Smooth muscle cell of trachea (primary cell): ENCODE data around the gene YY1. TPM values are rescaled to one million over a fixed set of nuclear protein-coding genes. Genes with fewer than 3 reads are reported as not detected.

ENCODE experiments used
- total RNA-seq: library from RNA; depleted of rRNA; stranded (reverse); fragments of >200 nt; gene quantifications from 2 replicates; pipeline ENCODE4 v1.2.1, GENCODE V29; 2014

YY1 gene
- total RNA-seq, result 39.7 and 50.0 TPM in 2 replicates

DNA sequence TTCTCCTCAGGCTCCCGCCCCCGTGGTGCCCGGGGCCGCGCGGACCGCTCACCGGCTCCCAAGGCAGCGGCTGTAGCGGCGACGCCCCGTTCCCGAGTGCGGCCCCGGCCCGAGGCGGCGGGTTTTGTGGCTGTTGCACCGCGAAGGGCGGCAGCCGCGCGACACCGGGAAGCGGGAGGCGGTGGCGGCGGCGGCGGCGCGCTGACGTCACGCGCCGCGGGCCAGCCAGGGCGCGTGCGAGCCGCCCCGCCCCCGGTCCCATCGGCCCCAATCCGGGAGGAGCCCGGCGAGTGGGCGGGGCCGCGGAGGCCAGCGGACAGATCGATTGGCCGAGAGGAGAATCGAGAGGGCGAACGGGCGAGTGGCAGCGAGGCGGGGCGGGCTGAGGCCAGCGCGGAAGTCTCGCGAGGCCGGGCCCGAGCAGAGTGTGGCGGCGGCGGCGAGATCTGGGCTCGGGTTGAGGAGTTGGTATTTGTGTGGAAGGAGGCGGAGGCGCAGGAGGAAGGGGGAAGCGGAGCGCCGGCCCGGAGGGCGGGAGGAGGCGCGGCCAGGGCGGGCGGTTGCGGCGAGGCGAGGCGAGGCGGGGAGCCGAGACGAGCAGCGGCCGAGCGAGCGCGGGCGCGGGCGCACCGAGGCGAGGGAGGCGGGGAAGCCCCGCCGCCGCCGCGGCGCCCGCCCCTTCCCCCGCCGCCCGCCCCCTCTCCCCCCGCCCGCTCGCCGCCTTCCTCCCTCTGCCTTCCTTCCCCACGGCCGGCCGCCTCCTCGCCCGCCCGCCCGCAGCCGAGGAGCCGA lies at the start of gene YY1:
TSS of gene YY1 (plus strand) at position 726 of the 792 bp plus-strand sequence. CDS start 101 bp downstream, outside the sequence.

DNA sequence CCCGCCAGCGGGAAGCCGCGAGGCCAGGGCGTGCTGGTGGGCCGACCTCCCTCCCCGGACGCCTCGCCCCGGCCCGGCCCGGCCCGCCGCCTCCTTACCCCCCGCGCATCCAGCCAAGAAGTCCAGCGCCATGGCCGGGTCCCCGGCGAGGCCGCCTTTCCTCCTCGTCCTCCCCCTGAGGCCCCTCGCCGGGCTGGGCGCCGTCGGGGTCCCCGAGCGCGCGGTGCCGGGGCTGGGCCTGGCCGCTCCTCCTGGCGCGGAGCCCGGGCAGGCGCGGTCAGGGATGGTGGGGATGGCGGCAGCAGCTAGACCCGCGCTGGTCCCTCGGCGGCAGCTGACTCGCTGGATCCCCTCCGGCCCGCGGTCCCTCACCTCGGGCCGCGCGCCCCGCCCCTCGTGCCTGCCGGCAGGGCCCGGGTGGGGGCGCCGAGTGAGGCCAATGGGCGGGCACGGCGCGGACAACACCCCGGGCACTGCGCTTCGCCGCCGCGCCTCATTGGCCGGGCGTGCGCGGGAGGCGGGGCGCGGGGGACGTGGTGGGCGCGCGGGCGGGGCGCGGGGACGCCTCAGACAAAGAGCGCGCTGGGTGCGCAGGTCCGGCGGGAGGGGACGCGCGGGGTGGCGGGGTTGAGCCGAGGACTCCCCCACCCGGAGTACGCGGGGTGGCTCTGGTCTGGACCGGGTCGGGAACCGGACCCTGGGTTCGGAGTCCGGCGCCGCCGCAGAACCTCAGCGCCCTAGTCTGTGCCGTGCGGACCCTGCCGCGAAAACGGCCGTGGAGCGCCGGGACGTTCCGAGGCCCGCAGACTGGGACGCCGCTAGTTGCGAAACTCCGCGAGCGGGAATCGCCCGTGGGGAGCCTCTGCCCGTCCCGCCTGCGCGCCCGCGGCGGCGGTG lies 67.4 kb downstream of the YY1 start, which contains the start of gene SLC25A29:
TSS of gene SLC25A29 (minus strand) at position 344 of the 897 bp plus-strand sequence. CDS start at position 132, 212 bp downstream.

DNA sequence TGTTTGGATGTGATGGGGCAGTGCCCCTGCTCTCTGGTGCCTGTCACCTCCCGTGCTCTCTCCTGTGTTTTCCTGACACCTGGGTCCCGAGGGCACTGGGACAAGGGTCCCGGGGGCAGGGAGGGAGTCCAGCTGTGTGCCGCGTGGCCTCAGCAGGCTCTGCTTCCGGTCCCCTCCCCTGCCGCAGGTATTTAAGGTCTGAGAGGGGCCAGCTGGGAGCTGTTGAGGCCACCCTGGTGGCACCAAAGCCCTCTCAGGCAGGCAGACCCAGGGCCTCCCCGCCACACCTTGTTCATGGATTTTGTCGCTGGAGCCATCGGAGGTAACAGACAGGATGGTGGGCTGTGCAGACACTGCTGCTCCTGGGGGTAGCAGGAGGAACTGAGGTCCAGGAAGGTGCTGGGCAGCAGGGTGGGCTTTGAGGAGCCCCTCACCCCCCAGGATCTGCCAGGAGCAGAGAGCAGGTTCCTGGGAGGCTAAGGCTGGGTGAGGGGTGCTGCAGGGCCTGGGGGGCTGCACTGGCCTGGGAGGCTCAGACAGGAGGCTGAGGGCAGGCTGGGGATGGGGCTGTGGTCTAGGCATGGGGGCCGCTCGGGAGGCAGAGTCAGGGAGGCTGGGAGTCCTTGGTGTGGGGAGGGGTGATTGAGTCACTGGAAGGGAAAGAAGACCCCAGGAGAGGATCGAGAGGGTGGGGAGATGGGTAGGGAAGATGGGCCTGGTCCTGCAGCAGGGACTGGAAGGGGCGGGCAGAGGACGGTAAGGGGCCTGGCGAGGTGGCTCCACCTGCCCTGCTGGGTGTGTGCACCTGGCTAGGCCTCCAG lies 84.4 kb downstream of the YY1 start, which contains the start of gene SLC25A47:
TSS of gene SLC25A47 (plus strand) at position 219 of the 821 bp plus-strand sequence. CDS start at position 295, 76 bp downstream.

Other genes with a start within 250 kb of the YY1 start
- 27.0 and 33.9 TPM in 2 replicates for gene EVL, start 173.7 kb upstream of the YY1 start, total RNA-seq
- gene DEGS2, start 79.5 kb upstream of the YY1 start, total RNA-seq, result under 0.01 and 1.5 TPM in 2 replicates
- 16.1 and 39.9 TPM in 2 replicates for gene SLC25A29, start 67.3 kb downstream of the YY1 start, total RNA-seq
- not detected in 2 replicates for gene SLC25A47, start 84.2 kb downstream of the YY1 start, total RNA-seq
- gene WDR25, start 137.3 kb downstream of the YY1 start, total RNA-seq, result 19.6 and 25.8 TPM in 2 replicates